H1 (cell line): Measurements from ENCODE around the gene ZNF57. TPM values are rescaled to one million over a fixed set of nuclear protein-coding genes. Genes with fewer than 3 reads are reported as not detected.

Experiments
- CTCF ChIA-PET: fragments of 300-600 bp; sonication (Branson Sonifier 250); formaldehyde crosslinking; loops from one replicate; lab custom pipeline; 2021; ENCODE audit not compliant: partially characterized antibody; lab: Charles Lee
- POLR2A ChIA-PET: fragments of 300-600 bp; sonication (Branson Sonifier 250); formaldehyde crosslinking; loops from one replicate; lab custom pipeline; 2021; ENCODE audit warnings: inconsistent platforms; ENCODE audit not compliant: partially characterized antibody; lab: Charles Lee
- DNase-seq, 2 experiments: peaks; one replicate each; pipeline versions ENCODE4 v3.0.0 to v3.0.0-alpha.2; 2010 to 2022; ENCODE audit warnings: low spot score in 2 of 2, low read depth in 1 of 2, mixed read lengths in 1 of 2
- FAIRE-seq: peaks from 2 replicates; lab custom pipeline; 2011; peaks lifted over from hg19 to GRCh38; lab: Jason Lieb, UNC
- H2AFZ ChIP-seq: 2 replicates; pipeline ENCODE4 v1.8.1; 2012; ENCODE audit warnings: low read length, inconsistent platforms
- H2AK5ac ChIP-seq: 2 replicates; pipeline ENCODE4 v1.6.1; 2013; ENCODE audit warnings: low read depth, low read length
- H2BK120ac ChIP-seq: replicated peaks from 2 replicates; pipeline ENCODE3; 2013; ENCODE audit warnings: low read depth, low read length, inconsistent platforms
- H2BK12ac ChIP-seq: 2 replicates; pipeline ENCODE4 v1.6.1; 2013; ENCODE audit warnings: low read depth, low read length
- H2BK15ac ChIP-seq: 2 replicates; pipeline ENCODE4 v1.6.1; 2013; ENCODE audit warnings: low read length
- H2BK20ac ChIP-seq: 2 replicates; pipeline ENCODE4 v1.6.1; 2013; ENCODE audit warnings: low read length
- H2BK5ac ChIP-seq: 2 replicates; pipeline ENCODE4 v1.6.1; 2013; ENCODE audit warnings: low read depth, low read length
- H3K14ac ChIP-seq: 2 replicates; pipeline ENCODE4 v1.6.1; 2013; ENCODE audit warnings: inconsistent platforms; ENCODE audit not compliant: insufficient read length
- H3K18ac ChIP-seq: 2 replicates; pipeline ENCODE4 v1.6.1; 2013; ENCODE audit warnings: low read length; ENCODE audit errors: extremely low read depth
- H3K23ac ChIP-seq: 2 replicates; pipeline ENCODE4 v1.6.1; 2013; ENCODE audit warnings: inconsistent platforms; ENCODE audit not compliant: insufficient read length
- H3K23me2 ChIP-seq: 2 replicates; pipeline ENCODE4 v1.6.1; 2013; ENCODE audit warnings: low read depth, low read length
- H3K27ac ChIP-seq: 2 replicates; pipeline ENCODE4 v1.6.1; 2011; ENCODE audit warnings: low read depth, low read length, inconsistent platforms
- H3K27me3 ChIP-seq, 4 experiments: replicated peaks in 1 of 4; 1 replicate in 1 of 4; 2 replicates in 3 of 4; pipeline versions ENCODE4 v1.6.1 to v1.8.1; 2011 to 2013; ENCODE audit warnings: low read length in 3 of 4, mild to moderate bottlenecking in 3 of 4, inconsistent platforms in 2 of 4, mixed read lengths in 2 of 4, moderate library complexity in 1 of 4; ENCODE audit not compliant: control insufficient read depth in 3 of 4, insufficient read depth in 3 of 4; ENCODE audit errors: extremely low read depth in 1 of 4
- H3K36me3 ChIP-seq, 4 experiments: 2 replicates each; pipeline versions ENCODE4 v1.6.1 to v1.8.1; 2011 to 2013; ENCODE audit warnings: mild to moderate bottlenecking in 4 of 4, low read length in 3 of 4, moderate library complexity in 2 of 4, control low read depth in 1 of 4, inconsistent platforms in 1 of 4; ENCODE audit not compliant: insufficient read depth in 4 of 4, control insufficient read depth in 2 of 4
- H3K4ac ChIP-seq: replicated peaks from 2 replicates; pipeline ENCODE3; 2013; ENCODE audit warnings: low read length, low read depth, mixed read lengths, inconsistent platforms; ENCODE audit not compliant: insufficient read length
- H3K4me1 ChIP-seq, 4 experiments: replicated peaks in 1 of 4; 1 replicate in 1 of 4; 2 replicates in 3 of 4; pipeline versions ENCODE4 v1.6.1 to v1.8.1; 2011 to 2013; ENCODE audit warnings: low read length in 3 of 4, inconsistent platforms in 2 of 4, mixed read lengths in 1 of 4; ENCODE audit not compliant: insufficient read depth in 4 of 4, control insufficient read depth in 3 of 4
- H3K4me2 ChIP-seq, 2 experiments: 2 replicates each; pipeline versions ENCODE4 v1.6.1 to v1.8.1; 2011 to 2013; ENCODE audit warnings: low read depth in 2 of 2, low read length in 2 of 2, control low read depth in 1 of 2, inconsistent platforms in 1 of 2, mild to moderate bottlenecking in 1 of 2; ENCODE audit not compliant: insufficient read depth in 1 of 2
- H3K4me3 ChIP-seq, 4 experiments: fragments of 200-600, 300-600 bp in 1 of 4; sonication (generic), shearing (Covaris generic), sonication (Bioruptor Twin) in 1 of 4; 2 replicates each; pipeline versions ENCODE4 v1.5.1 to v1.8.1; 2011 to 2016; ENCODE audit warnings: low read length in 4 of 4, low read depth in 3 of 4, control low read depth in 2 of 4, inconsistent platforms in 2 of 4, mild to moderate bottlenecking in 2 of 4, mixed read lengths in 1 of 4, moderate library complexity in 1 of 4; ENCODE audit not compliant: insufficient read depth in 2 of 4; ENCODE audit errors: extremely low read depth in 1 of 4
- H3K56ac ChIP-seq: replicated peaks from 2 replicates; pipeline ENCODE3; 2013; ENCODE audit warnings: low read depth, mild to moderate bottlenecking, mixed read lengths, low read length, inconsistent platforms; ENCODE audit not compliant: insufficient read length
- H3K79me1 ChIP-seq: 2 replicates; pipeline ENCODE4 v1.6.1; 2013; ENCODE audit warnings: low read depth, low read length, control low read depth
- H3K79me2 ChIP-seq, 2 experiments: 2 replicates each; pipeline versions ENCODE4 v1.6.1 to v1.8.1; 2012 to 2013; ENCODE audit warnings: low read length in 2 of 2, mild to moderate bottlenecking in 2 of 2, inconsistent platforms in 1 of 2; ENCODE audit not compliant: insufficient read depth in 2 of 2, control insufficient read depth in 1 of 2
- H3K9ac ChIP-seq, 4 experiments: replicated peaks in 1 of 4; 1 replicate in 1 of 4; 2 replicates in 3 of 4; pipeline versions ENCODE4 v1.6.1 to v1.8.1; 2011 to 2013; ENCODE audit warnings: low read depth in 3 of 4, low read length in 3 of 4, control low read depth in 2 of 4, mild to moderate bottlenecking in 2 of 4, moderate library complexity in 2 of 4, inconsistent platforms in 1 of 4; ENCODE audit errors: extremely low read depth in 1 of 4
- H3K9me3 ChIP-seq, 2 experiments: 2 replicates each; pipeline versions ENCODE4 v1.6.1 to v1.8.1; 2012 to 2013; ENCODE audit warnings: mild to moderate bottlenecking in 2 of 2, moderate library complexity in 2 of 2, control low read depth in 1 of 2, inconsistent platforms in 1 of 2, low read depth in 1 of 2, low read length in 1 of 2, mixed read lengths in 1 of 2; ENCODE audit not compliant: insufficient read depth in 2 of 2
- H4K20me1 ChIP-seq, 2 experiments: replicated peaks in 1 of 2; 2 replicates each; pipeline versions ENCODE3 to v1.8.1; 2011 to 2013; ENCODE audit warnings: inconsistent platforms in 2 of 2, low read length in 2 of 2, mild to moderate bottlenecking in 1 of 2; ENCODE audit not compliant: insufficient read depth in 2 of 2, control insufficient read depth in 1 of 2
- H4K5ac ChIP-seq: 2 replicates; pipeline ENCODE4 v1.6.1; 2013; ENCODE audit warnings: low read length, low read depth, mixed read lengths, inconsistent platforms; ENCODE audit not compliant: insufficient read length
- H4K8ac ChIP-seq: 2 replicates; pipeline ENCODE4 v1.8.0; 2013; ENCODE audit warnings: mild to moderate bottlenecking, moderate library complexity, low read length, inconsistent platforms; ENCODE audit not compliant: insufficient read depth; ENCODE audit errors: extremely low read depth
- H4K91ac ChIP-seq: replicated peaks from 2 replicates; pipeline ENCODE3; 2013; ENCODE audit warnings: low read length, mixed read lengths, inconsistent platforms; ENCODE audit not compliant: insufficient read length
- WGBS, 2 experiments: shearing (Covaris generic) in 1 of 2; methylation state at CpG; one replicate each; pipeline versions ENCODE4 v1.1.6 to v1.1.7; 2013 to 2015; ENCODE audit warnings: low lambda C conversion rate in 2 of 2, mixed read lengths in 2 of 2, inconsistent platforms in 1 of 2, low coverage in 1 of 2, missing lambda C conversion rate in 1 of 2; ENCODE audit not compliant: insufficient replicate concordance in 2 of 2, insufficient coverage in 1 of 2, insufficient read length in 1 of 2; ENCODE audit errors: extremely low coverage in 1 of 2, missing lambda C conversion rate in 1 of 2; 5-methylcytosine and 5-hydroxymethylcytosine counted together
- polyA plus RNA-seq, 7 experiments: library from polyadenylated mRNA; depleted of rRNA in 3 of 7; stranded (reverse) in 5 of 7; unstranded in 2 of 7; fragments of >200 nt in 5 of 7; fragments of 200-250 nt in 2 of 7; gene quantifications; 1 replicate in 5 of 7; 2 replicates in 1 of 7; 4 replicates in 1 of 7; pipeline versions ENCODE4 v1.2.1 to v1.2.3, GENCODE V29; 2011 to 2013; ENCODE audit warnings: missing spikeins in 2 of 7, mixed read lengths in 2 of 7
- total RNA-seq: library from RNA; stranded (reverse); fragmentation: NEBNext Ultra II Directional; extraction: Animal tissue kit (Norgen Biotek cat#: 25700); gene quantifications from 2 replicates; pipeline ENCODE4 v1.2.1, GENCODE V29; 2021

ZNF57 gene
- total and polyA plus RNA-seq, 2 of the 8 experiments (the other 6 are each of a cell fraction or from before 2014, with no cell fraction given), result 4.9 to 8.9 TPM

- no peak for FAIRE-seq
- H3K18ac ChIP-seq, result no peak overlapping the region
- H3K23me2 ChIP-seq, result no peaks in the 10 kb centered on the region
- H3K23ac ChIP-seq, result no peak overlapping the region
- no peaks in the 10 kb centered on the region for H4K20me1 ChIP-seq
- H2BK15ac ChIP-seq, result no peak overlapping the region
- no peak for DNase-seq
- H3K27ac ChIP-seq, result no peak overlapping the region
- no peak overlapping the region for H2BK12ac ChIP-seq
- H4K8ac ChIP-seq, result no peak overlapping the region
- H3K9ac ChIP-seq, result no peak overlapping the region
- H3K4me1 ChIP-seq, result peaks cover 0 to 9% (median 2%) of the 10 kb centered on the region in 4 experiments; a peak in 3 of 7 replicates
- H2AFZ ChIP-seq, result no peak overlapping the region
- no peak overlapping the region for H3K4me3 ChIP-seq
- ChIA-PET CTCF (interaction anchor here (0.7 to 2.7 kb wide), 9 partner anchors 10 to 130 kb away, joined by 3 to 9 read pairs (median 5); no protein-coding TSS in a partner anchor), POLR2A (interaction anchor here (1.9 to 2.2 kb wide), 2 partner anchors 20 to 27 kb away, joined by 6 to 7 read pairs; no protein-coding TSS in a partner anchor)
- no peak overlapping the region for H2BK120ac ChIP-seq
- no peak overlapping the region for H2BK5ac ChIP-seq
- H3K36me3 ChIP-seq, result peaks cover 0 to 13% (median 8%) of the 10 kb centered on the region in 4 experiments; a peak in 5 of 8 replicates
- H4K5ac ChIP-seq, result no peak overlapping the region
- H3K79me2 ChIP-seq, result no peaks in the 10 kb centered on the region
- no peak overlapping the region for H3K4ac ChIP-seq
- no peak overlapping the region for H3K56ac ChIP-seq
- H3K79me1 ChIP-seq, result no peaks in the 10 kb centered on the region
- H3K9me3 ChIP-seq, result peaks cover 4 to 5% of the 10 kb centered on the region in 2 experiments; a peak in 2 of 4 replicates
- no peaks in the 10 kb centered on the region for H3K27me3 ChIP-seq
- WGBS, 2 experiments, result 88% methylated on average over 4 of the region's 4 CpGs; no CpG with 5 or more reads in 1 of the 2 experiments
- H3K14ac ChIP-seq, result no peak overlapping the region
- H2AK5ac ChIP-seq, result no peak overlapping the region
- H3K4me2 ChIP-seq, result peak overlapping the region in 1 of 2 experiments; percentile 39; a peak in 2 of 4 replicates
- no peak overlapping the region for H2BK20ac ChIP-seq
- no peak overlapping the region for H4K91ac ChIP-seq
Observed at GRCh38 chr19:2923510-2923909, 22.8 kb downstream of the ZNF57 start.
